GM21390 (cell line): Measurements from ENCODE around the gene S100PBP.

Source experiments
- ATAC-seq: cut with Tn5 transposase; IDR thresholded peaks from one replicate; pipeline ENCODE4 v1.9.1; 2021; ENCODE audit not compliant: unreplicated experiment

Gene S100PBP

GRCh38 chr1:32817159-32817814, at the start of gene S100PBP, which contains the start of gene YARS1:
Gene S100PBP (plus strand): TSS chr1:32817653. CDS start chr1:32826100, 8,447 bp downstream.
Gene YARS1 (minus strand): TSS chr1:32817358. CDS start chr1:32817244, 114 bp downstream.
- peak; percentile 78 for ATAC-seq

- no peak for ATAC-seq
These were observed 49.2 kb upstream of the S100PBP start for GRCh38 chr1:32768110-32768850.

- ATAC-seq: no peak
These were observed 47.8 kb upstream of the S100PBP start for GRCh38 chr1:32769524-32770220.

- ATAC-seq: no peak
These were observed 47.2 kb upstream of the S100PBP start for GRCh38 chr1:32770221-32770731.

GRCh38 chr1:32770741-32771548, 46.5 kb upstream of the S100PBP start:
- no peak for ATAC-seq

- ATAC-seq: no peak
These were observed 45.7 kb upstream of the S100PBP start for GRCh38 chr1:32771561-32772280.

GRCh38 chr1:32772281-32773017, 45.0 kb upstream of the S100PBP start:
- ATAC-seq: no peak

GRCh38 chr1:32773018-32773763, 44.3 kb upstream of the S100PBP start:
- no peak for ATAC-seq

GRCh38 chr1:32773764-32774463, 43.5 kb upstream of the S100PBP start:
- ATAC-seq: no peak

- ATAC-seq: no peak
These were observed 43.0 kb upstream of the S100PBP start for GRCh38 chr1:32774464-32774808.

GRCh38 chr1:32774950-32775634, 42.4 kb upstream of the S100PBP start:
- ATAC-seq: no peak

GRCh38 chr1:32775640-32776337, 41.7 kb upstream of the S100PBP start:
- no peak for ATAC-seq

- no peak for ATAC-seq
These were observed 38.2 kb upstream of the S100PBP start for GRCh38 chr1:32779242-32779641.

- no peak for ATAC-seq
These were observed 37.4 kb upstream of the S100PBP start for GRCh38 chr1:32780005-32780404.

- no peak for ATAC-seq
These were observed 36.7 kb upstream of the S100PBP start for GRCh38 chr1:32780628-32781234.

GRCh38 chr1:32782086-32782485, 35.4 kb upstream of the S100PBP start:
- ATAC-seq: no peak

- ATAC-seq: no peak
These were observed 33.6 kb upstream of the S100PBP start for GRCh38 chr1:32783851-32784250.
